Colonic mucosa (tissue), 4 donors: Measurements from ENCODE around the gene POU6F2. TPM values are rescaled to one million over a fixed set of nuclear protein-coding genes. Genes with fewer than 3 reads are reported as not detected.

Experiments
- DNase-seq: peaks from one replicate; pipeline ENCODE4 v3.0.0-alpha.2; 2020
- H3K27ac ChIP-seq: fragments of 200-600 bp; one replicate; pipeline ENCODE4 v1.8.0; 2021
- H3K27me3 ChIP-seq: fragments of 200-600 bp; one replicate; pipeline ENCODE4 v1.8.0; 2021
- H3K36me3 ChIP-seq: fragments of 200-600 bp; one replicate; pipeline ENCODE4 v1.8.0; 2021
- H3K4me1 ChIP-seq: fragments of 200-600 bp; one replicate; pipeline ENCODE4 v1.8.0; 2021; ENCODE audit warnings: mild to moderate bottlenecking
- H3K4me3 ChIP-seq: fragments of 200-600 bp; one replicate; pipeline ENCODE4 v1.8.0; 2021
- H3K9ac ChIP-seq, 2 donors: one replicate each; pipeline ENCODE4 v1.7.0; 2013; ENCODE audit warnings: control low read depth in 2 of 2, low read depth in 2 of 2, low read length in 2 of 2
- H3K9me3 ChIP-seq: fragments of 200-600 bp; one replicate; pipeline ENCODE4 v1.8.0; 2021
- CTCF ChIP-seq: fragments of 200-600 bp; IDR thresholded peaks from one replicate; pipeline ENCODE4 v1.8.0; 2022; ENCODE audit warnings: antibody characterized with exemption, mild to moderate bottlenecking
- intact Hi-C: fragments of 100-400 bp; cut with DNase I; formaldehyde crosslinking; loops from one replicate; pipeline ENCODE4 v1.14.1; 2022
- total RNA-seq, 2 donors: library from RNA; stranded (reverse); fragmentation: NEBNext Ultra II Directional in 1 of 2; extraction: Animal tissue kit (Norgen Biotek cat#: 25700) in 1 of 2; gene quantifications; one replicate each; pipeline ENCODE4 v1.2.1, GENCODE V29; 2021
- donor health status: healthy.
- donor health status: DM: no; HTN: no; CAD: no.
- donor health status: DM: no; HTN: no; CAD: no.

The POU6F2 gene
- total RNA-seq, 2 donors from 2014 or later = 1.3 TPM; not detected in 1

GRCh38 chr7:39051279-39051678, 73.6 kb downstream of the POU6F2 start:
- intact Hi-C loops = no loop called here
- no peak for TF ChIP-seq CTCF
- H3K4me3 ChIP-seq = no peak overlapping the region
- no peaks in the 10 kb centered on the region for H3K9me3 ChIP-seq
- no peaks in the 10 kb centered on the region for H3K4me1 ChIP-seq
- DNase-seq = no peak
- H3K9ac ChIP-seq = no peak overlapping the region
- no peak overlapping the region for H3K27ac ChIP-seq
- no peaks in the 10 kb centered on the region for H3K27me3 ChIP-seq
- H3K36me3 ChIP-seq = no peaks in the 10 kb centered on the region

- no peak overlapping the region for H3K9ac ChIP-seq
Observed at GRCh38 chr7:39051707-39052106, 74.0 kb downstream of the POU6F2 start.

DNA sequence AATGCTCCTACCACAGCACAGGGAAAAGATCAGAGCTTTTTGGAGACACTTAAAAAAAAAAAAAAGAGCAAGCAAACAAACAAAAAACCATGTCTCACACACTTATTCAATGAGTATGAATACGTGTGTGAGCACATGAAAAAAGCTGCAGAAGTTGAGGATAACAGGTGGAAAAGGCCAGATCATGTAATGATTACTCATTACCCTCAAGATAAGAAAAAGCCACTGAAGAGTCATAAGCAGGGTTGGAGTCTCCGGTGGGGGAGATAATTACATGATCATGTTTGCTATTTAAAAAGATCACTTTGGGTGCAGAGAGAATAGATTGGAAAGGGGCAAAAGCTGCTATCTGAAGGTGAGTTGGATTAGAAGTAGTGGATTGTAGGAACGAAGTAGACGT, 77.0 kb downstream of the POU6F2 start:
- intact Hi-C loops = no loop called here
- no peak overlapping the region for H3K27ac ChIP-seq

More at GRCh38 chr7:39051707-39052106, 74.0 kb downstream of the POU6F2 start:
- no peaks in the 10 kb centered on the region for H3K4me1 ChIP-seq
- H3K27ac ChIP-seq = no peak overlapping the region
- intact Hi-C loops = no loop called here
- no peak overlapping the region for H3K4me3 ChIP-seq
- DNase-seq = no peak
- H3K36me3 ChIP-seq = no peaks in the 10 kb centered on the region
- H3K9me3 ChIP-seq = no peaks in the 10 kb centered on the region
- no peaks in the 10 kb centered on the region for H3K27me3 ChIP-seq
- TF ChIP-seq CTCF = no peak

GRCh38 chr7:39056153-39056552, 78.4 kb downstream of the POU6F2 start:
- intact Hi-C loops = no loop called here
- no peaks in the 10 kb centered on the region for H3K9me3 ChIP-seq

More for the DNA sequence above, 77.0 kb downstream of the POU6F2 start:
- H3K27me3 ChIP-seq = no peaks in the 10 kb centered on the region
- H3K9ac ChIP-seq = no peak overlapping the region
- no peak for TF ChIP-seq CTCF
- H3K4me3 ChIP-seq = no peak overlapping the region
- no peaks in the 10 kb centered on the region for H3K9me3 ChIP-seq
- H3K4me1 ChIP-seq = no peaks in the 10 kb centered on the region
- no peak for DNase-seq
- no peaks in the 10 kb centered on the region for H3K36me3 ChIP-seq

GRCh38 chr7:39062811-39063210, 85.1 kb downstream of the POU6F2 start:
- H3K27me3 ChIP-seq = no peaks in the 10 kb centered on the region

More at GRCh38 chr7:39056153-39056552, 78.4 kb downstream of the POU6F2 start:
- Histone ChIP-seq H3K27me3 (no peaks in the 10 kb centered on the region), H3K27ac (no peak overlapping the region), H3K9ac (no peak overlapping the region), H3K4me3 (no peak overlapping the region), H3K4me1 (no peaks in the 10 kb centered on the region), H3K36me3 (no peaks in the 10 kb centered on the region)
- no peak for TF ChIP-seq CTCF
- DNase-seq = no peak

More at GRCh38 chr7:39062811-39063210, 85.1 kb downstream of the POU6F2 start:
- no peaks in the 10 kb centered on the region for H3K36me3 ChIP-seq
- H3K9ac ChIP-seq = no peak overlapping the region
- no peak for TF ChIP-seq CTCF
- intact Hi-C loops = no loop called here
- H3K9me3 ChIP-seq = no peaks in the 10 kb centered on the region
- H3K27ac ChIP-seq = no peak overlapping the region
- H3K4me1 ChIP-seq = no peaks in the 10 kb centered on the region
- DNase-seq = no peak
- no peak overlapping the region for H3K4me3 ChIP-seq
